Stimulated activated CD4-positive, alpha-beta T cell treated with anti-CD3 and anti-CD28 coated beads, TNF-alpha, amount 100 ng/mL, for 48 hours (primary cell): Measurements from ENCODE around the gene WAS.
"Not testable (repeated sequence)": the region's sequence is repeated elsewhere in the genome, so short reads cannot be mapped to it uniquely, and the experiment has no call there.

Experiments used
- DNase-seq, 3 donors: peaks; one replicate each; pipeline ENCODE4 v3.0.0-alpha.2; 2020; ENCODE audit warnings: low read depth in 3 of 3

WAS gene

GRCh38 chrX:48683411-48683982 lies at the start of gene WAS:
Gene WAS, plus strand, starts transcription at chrX:48683799. Its CDS starts 55 bp downstream, at chrX:48683854.
- DNase-seq, result peak in 1 of 3 donors; percentile 36

DNA sequence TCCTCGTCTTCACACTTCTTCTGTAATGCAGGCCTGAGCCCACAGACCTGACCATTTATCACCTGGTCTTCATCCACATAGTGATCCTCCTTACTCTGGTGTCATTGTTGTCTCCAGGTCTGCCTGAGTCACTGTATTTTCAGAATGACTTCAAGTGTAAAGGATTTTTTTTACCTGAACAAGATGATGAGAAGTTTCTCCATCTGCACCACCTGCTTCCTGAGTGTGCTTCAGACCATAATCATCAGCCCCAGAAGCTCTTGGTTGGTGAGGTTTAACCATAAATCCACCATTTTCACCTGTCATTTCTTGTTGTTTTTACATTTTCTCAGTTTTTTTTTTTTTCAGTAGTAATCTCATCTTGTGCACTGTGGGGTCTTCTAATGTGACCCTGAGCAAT lies 47.3 kb upstream of the WAS start:
- no peak for DNase-seq

DNA sequence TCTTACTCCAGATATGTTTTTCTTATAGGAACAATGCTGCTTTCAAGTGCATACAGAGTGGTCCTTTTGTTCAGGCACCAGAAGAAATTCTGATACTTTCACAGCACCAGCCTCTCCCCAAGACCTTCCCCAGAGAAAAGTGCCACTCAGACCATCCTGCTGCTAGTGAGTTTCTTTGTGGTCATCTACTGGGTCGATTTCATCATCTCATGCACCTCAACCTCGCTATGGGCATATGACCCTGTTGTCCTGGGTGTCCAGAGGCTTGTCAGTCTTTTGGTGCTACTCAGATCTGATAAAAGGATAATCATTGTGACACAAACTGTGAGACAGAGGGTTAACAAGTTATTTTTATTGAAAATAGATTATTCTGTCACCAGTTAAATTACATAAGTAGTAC lies 46.8 kb upstream of the WAS start:
- no peak for DNase-seq

DNA sequence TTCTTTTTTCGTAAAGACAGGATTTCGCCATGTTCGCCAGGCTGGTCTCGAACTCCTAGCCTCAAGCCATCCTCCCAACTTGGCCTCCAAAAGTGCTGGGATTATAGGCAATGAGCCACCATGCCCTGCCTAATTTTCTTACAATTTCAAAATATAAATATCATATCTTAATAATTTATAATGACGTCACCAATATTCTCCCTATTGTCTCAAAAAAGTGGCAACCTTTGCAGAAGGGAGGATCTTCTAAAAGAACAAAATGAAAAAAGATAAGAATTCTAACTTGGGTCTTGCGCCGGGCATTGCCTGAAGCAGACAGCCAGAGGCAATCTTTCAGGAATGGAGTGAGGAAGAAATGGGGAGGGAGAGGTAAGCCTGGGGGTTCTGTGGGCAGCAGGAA lies 37.9 kb upstream of the WAS start:
- no peak for DNase-seq

DNA sequence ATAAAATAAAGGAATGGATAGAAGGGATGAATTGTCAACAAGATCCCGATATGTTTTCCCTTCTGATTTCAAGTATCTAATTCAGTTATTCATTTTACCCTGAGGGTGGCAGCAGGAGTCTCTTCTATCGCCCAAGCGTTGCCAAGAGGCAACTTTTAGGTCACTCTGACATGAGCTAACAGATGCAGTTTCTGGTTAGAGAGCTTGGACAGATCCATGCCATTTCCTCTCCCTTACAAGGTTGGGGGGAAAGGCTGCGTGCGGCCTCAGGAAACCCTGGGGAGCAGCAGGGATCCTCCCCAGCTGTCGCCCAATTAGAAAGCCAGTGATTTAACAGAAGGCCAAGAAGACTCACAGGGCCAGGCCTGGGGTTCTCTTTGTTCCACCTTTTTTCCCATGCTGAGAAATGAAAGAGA lies 35.3 kb upstream of the WAS start:
- DNase-seq, result no peak

GRCh38 chrX:48649102-48649501 lies 34.5 kb upstream of the WAS start:
- DNase-seq, result no peak

GRCh38 chrX:48652055-48652579 lies 31.5 kb upstream of the WAS start:
- not testable (repeated sequence) for DNase-seq

DNA sequence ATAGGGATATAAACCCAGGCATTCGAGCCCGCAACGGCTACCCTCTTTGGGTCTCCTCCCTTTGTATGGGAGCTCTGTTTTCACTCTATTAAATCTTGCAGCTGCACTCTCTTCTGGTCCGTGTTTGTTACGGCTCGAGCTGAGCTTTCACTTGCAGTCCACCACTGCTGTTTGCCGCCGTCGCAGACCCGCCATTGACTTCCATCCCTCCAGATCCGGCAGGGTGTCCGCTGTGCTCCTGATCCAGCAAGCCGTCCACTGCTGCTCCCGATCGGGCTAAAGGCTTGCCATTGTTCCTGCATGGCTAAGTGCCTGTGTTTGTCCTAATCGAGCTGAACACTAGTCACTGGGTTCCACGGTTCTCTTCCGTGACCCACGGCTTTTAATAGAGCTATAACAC lies 28.9 kb upstream of the WAS start:
- DNase-seq, result not testable (repeated sequence)

GRCh38 chrX:48659686-48660085 lies 23.9 kb upstream of the WAS start:
- not testable (repeated sequence) for DNase-seq

- DNase-seq, result peak in 1 of 3 donors; percentile 25
These were observed 20.4 kb upstream of the WAS start for GRCh38 chrX:48663241-48663640.

- no peak for DNase-seq
These were observed 19.4 kb upstream of the WAS start for GRCh38 chrX:48664156-48664555.

DNA sequence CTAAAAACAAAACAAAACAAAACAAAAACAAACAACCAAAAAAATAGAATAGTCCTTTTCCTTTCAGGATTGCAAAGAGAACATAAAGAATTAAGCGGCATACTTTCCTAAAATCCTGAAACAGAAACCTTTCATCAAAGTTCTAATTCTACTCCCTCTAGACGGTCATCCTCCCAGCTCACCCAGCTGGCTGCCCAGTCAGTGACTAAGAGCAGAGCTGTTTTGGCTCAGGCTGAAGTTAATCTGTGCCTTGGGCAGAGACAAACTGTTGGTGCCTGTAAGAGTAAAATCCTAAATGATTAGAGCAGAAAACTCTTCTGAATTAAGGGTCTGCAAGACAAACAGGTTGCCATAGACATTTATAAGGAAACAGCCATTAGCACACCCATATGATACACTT lies 17.6 kb upstream of the WAS start:
- no peak for DNase-seq

DNA sequence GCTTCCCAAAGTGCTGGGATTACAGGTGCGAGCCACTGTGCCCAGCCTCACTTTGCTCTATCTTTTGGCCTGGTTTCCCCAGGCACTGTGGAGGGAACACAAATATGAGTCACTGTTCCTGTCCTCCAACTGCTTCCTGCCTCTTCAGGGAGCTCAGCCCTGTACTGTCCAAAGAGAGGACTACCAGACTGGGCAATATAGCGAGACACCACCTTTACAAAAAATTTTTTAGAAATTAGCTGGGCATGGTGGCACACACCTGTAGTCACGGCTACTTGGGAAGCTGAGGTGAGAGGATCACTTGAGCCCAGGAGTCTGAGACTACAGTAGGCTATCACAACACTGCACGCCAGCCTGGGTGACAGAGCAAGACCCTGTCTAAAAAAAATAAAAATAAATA lies 16.9 kb upstream of the WAS start:
- DNase-seq, result no peak

DNA sequence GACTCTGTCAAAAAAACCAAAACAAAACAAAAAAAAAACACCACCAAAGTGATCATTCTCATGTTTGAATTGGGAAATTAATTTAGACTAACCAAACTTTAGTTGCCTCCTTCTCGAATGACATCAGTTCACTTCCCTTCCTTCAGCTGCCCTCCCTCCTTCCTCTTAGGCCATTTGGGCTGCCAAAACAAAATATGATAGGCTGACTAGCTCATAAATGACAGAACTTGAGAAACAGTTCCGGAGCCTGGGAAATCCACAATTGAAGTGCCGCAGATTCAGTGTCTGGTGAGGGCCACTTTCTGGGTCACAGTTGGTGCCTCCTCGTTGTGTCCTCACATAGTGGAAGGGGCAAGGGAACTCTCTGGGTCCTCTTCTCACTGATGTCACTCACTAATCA lies 16.1 kb upstream of the WAS start:
- DNase-seq, result no peak

GRCh38 chrX:48668187-48668586 lies 15.4 kb upstream of the WAS start:
- not testable (repeated sequence) for DNase-seq

GRCh38 chrX:48676106-48676892 lies 7.3 kb upstream of the WAS start:
- peak; percentile 76 to 83 (median 76) for DNase-seq

GRCh38 chrX:48676893-48677270 lies 6.7 kb upstream of the WAS start:
- no peak for DNase-seq

DNA sequence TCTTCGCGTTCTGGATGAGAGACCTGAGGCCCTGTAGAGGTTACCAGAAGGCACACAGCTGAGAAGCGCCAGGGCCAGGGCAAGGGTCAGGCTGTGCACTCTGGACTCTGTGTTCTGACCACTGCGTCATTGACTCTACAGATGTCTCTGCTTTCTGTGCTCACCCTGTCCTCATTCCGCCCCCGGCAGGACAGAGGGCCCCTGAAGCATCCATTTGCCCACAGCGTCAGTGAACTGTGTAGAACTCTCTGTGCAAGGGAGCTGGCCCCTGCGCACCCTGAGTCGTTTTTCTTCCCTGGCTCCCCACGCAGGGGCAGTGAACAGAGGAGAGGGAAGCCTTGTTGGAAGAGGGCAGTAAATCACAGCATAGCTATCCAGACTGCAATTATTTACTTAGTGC lies 6.1 kb upstream of the WAS start:
- DNase-seq, result no peak

DNA sequence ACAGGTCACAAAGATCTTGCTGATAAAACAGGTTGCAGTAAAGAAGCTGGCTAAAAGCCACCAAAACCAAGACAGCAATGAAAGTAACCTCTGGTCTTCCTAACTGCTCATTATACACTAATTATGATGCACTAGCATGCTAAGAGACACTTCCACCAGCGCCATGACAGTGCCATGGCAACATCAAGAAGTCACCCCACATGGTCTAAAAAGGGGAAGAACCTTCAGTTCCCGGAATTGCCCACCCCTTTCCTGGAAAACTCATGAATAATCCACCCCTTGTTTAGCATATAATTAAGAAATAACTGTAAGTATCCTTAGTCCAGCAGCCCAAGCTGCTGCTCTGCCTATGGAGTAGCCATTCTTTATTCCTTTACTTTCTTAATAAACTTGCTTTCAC lies 3.1 kb upstream of the WAS start:
- DNase-seq, result peak in 1 of 3 donors; percentile 24

GRCh38 chrX:48680925-48681324 lies 2.7 kb upstream of the WAS start:
- DNase-seq, result not testable (repeated sequence)

DNA sequence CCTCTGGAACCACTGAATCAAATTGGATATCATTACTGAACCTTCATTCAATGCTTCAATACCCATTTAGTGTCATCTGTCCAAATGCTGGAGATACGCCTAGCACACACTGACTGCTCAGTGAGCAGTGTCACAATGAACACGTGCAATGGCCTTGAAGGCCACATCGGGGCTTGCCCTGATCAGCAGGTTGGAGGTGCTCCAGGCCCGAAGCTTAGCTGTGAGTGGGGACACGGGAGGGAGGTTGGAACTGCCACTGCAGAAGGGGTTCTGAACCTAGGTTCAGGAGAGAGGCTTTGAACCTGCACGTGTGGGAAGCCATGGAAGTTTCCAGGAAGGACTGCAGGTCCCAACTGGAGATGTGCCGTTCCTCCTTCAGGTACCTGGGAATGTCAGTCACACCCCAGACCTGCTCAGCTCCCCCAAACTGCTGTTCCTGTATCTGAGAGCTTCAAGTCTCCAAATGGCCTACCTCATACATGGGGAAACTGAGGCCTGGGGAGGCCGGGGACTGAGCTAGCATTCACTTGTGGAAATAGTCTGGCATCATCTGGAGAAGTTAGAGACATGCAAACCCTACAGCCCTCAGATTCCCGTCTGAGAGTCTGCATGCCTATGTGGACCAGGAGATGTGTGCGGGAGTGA lies 1.9 kb upstream of the WAS start:
- DNase-seq, result no peak

DNA sequence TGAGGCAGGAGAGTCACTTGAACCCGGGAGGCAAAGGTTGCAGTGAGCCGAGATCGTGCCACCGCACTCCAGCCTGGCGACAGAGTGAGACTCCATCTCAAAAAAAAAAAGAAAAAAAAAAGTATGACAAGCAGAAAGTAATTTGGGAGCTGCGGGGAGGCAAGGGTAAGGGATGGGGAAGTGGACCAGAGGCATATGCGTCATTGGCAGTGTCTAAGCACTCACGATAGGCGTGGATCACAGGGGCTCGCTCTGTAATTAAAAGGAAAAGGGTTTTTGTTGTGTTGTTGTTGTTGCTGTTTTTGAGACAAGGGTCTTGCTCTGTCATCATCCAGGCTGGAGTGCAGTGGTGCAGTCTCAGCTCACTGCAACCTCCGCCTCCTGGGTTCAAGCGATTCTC lies 804 bp upstream of the WAS start:
- not testable (repeated sequence) for DNase-seq

DNA sequence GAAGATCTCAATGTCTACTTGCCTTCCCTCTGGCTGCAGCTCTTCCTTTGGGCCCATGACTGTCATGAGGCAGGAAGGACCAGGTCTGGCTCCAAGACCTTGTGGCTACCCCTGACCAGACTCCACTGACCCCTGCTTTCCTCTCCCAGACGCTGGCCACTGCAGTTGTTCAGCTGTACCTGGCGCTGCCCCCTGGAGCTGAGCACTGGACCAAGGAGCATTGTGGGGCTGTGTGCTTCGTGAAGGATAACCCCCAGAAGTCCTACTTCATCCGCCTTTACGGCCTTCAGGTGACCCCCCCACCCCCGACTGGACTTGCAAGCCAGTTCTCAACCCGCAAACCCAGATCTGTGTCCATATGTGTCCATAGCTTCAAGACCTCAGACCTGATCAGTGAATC lies 535 bp downstream of the WAS start:
- DNase-seq, result no peak
